HepG2 (cell line): ENCODE results near the gene OSBPL10. TPM values are rescaled to one million over a fixed set of nuclear protein-coding genes. Genes with fewer than 3 reads are reported as not detected.

Source experiments
- ATAC-seq: fragments of 200-7000 bp; cut with Tn5 transposase; 3 replicates; pipeline ENCODE4 v1.9.1; 2020; ENCODE audit warnings: mild to moderate bottlenecking, moderate library complexity
- BruUV-seq: library from RNA; stranded (reverse); fragments of 400-500 nt; replicated peaks from 2 replicates; lab custom pipeline; 2021; lab: Mats Ljungman, UMichigan
- CTCF ChIA-PET: fragments of 300-600 bp; formaldehyde crosslinking; extraction: SDS; loops from one replicate; lab custom pipeline; 2021; ENCODE audit warnings: low total read pairs, inconsistent platforms, low intra/inter-chr PET ratio; lab: Yijun Ruan, JAX
- POLR2A ChIA-PET: fragments of 350-600 bp; sonication (Branson Sonifier 250); formaldehyde crosslinking; loops from one replicate; lab custom pipeline; 2020; ENCODE audit warnings: antibody characterized with exemption, inconsistent platforms; lab: Yijun Ruan, JAX
- DNase-seq: peaks from one replicate; pipeline ENCODE4 v3.0.0-alpha.2; 2015; ENCODE audit warnings: low spot score
- FAIRE-seq: peaks from 3 replicates; lab custom pipeline; 2011; peaks lifted over from hg19 to GRCh38; lab: Jason Lieb, UNC
- H2AFZ ChIP-seq: one replicate; pipeline ENCODE4 v1.6.1; 2011; ENCODE audit warnings: low read length, inconsistent platforms
- H3K27ac ChIP-seq: fragments of 300-600 bp; 3 replicates; pipeline ENCODE4 v1.8.0; 2011; ENCODE audit warnings: mixed run types, mild to moderate bottlenecking, mixed read lengths, low read length, inconsistent platforms; ENCODE audit not compliant: insufficient read depth; ENCODE audit errors: extremely low read length
- H3K27me3 ChIP-seq, 2 experiments: fragments of 200-600 bp in 1 of 2; 2 replicates in 1 of 2; 3 replicates in 1 of 2; pipeline versions ENCODE4 v1.6.0 to v1.8.0; 2011; ENCODE audit warnings: low read length in 2 of 2, mild to moderate bottlenecking in 2 of 2, moderate library complexity in 2 of 2, inconsistent platforms in 1 of 2; ENCODE audit not compliant: insufficient read depth in 2 of 2, control insufficient read depth in 1 of 2
- H3K36me3 ChIP-seq, 2 experiments: fragments of 200-600 bp in 1 of 2; replicated peaks in 1 of 2; 2 replicates in 1 of 2; 3 replicates in 1 of 2; pipeline versions ENCODE4 v1.5.1 to v1.8.0; 2011; ENCODE audit warnings: low read length in 2 of 2, inconsistent platforms in 1 of 2; ENCODE audit not compliant: insufficient read depth in 2 of 2, control insufficient read depth in 1 of 2
- H3K4me1 ChIP-seq: 2 replicates; pipeline ENCODE4 v1.5.1; 2012; ENCODE audit warnings: low read length, inconsistent platforms; ENCODE audit not compliant: insufficient read depth
- H3K4me2 ChIP-seq: 2 replicates; pipeline ENCODE4 v1.6.0; 2011; ENCODE audit warnings: low read depth, low read length, inconsistent platforms
- H3K4me3 ChIP-seq, 3 experiments: fragments of 200-600 bp in 1 of 3; sonication (generic), shearing (Covaris generic) in 1 of 3; replicated peaks in 1 of 3; 2 replicates each; pipeline ENCODE4 v1.5.1; 2011 to 2016; ENCODE audit warnings: low read length in 3 of 3, inconsistent platforms in 2 of 3, low read depth in 2 of 3, mild to moderate bottlenecking in 2 of 3, control low read depth in 1 of 3, mixed read lengths in 1 of 3; ENCODE audit not compliant: insufficient read depth in 1 of 3
- H3K79me2 ChIP-seq: one replicate; pipeline ENCODE4 v1.6.1; 2011; ENCODE audit warnings: low read length, inconsistent platforms; ENCODE audit not compliant: insufficient read depth
- H3K9ac ChIP-seq: 2 replicates; pipeline ENCODE4 v1.6.0; 2011; ENCODE audit warnings: mild to moderate bottlenecking, low read depth, low read length, inconsistent platforms; ENCODE audit not compliant: insufficient read depth
- H3K9me3 ChIP-seq: 2 replicates; pipeline ENCODE4 v1.5.1; 2012; ENCODE audit warnings: mild to moderate bottlenecking, low read length
- H4K20me1 ChIP-seq: 2 replicates; pipeline ENCODE4 v1.6.0; 2011; ENCODE audit warnings: inconsistent platforms, mild to moderate bottlenecking, low read length, moderate library complexity; ENCODE audit not compliant: insufficient read depth
- ATF4 ChIP-seq, 2 experiments: fragments of 450-650 bp in 1 of 2; sonication (generic) in 1 of 2; formaldehyde crosslinking; IDR thresholded peaks; 2 replicates each; pipeline versions ENCODE4 v1.5.0 to v1.8.0; 2020 to 2022; ENCODE audit warnings: mild to moderate bottlenecking in 1 of 2, missing genetic modification reagents in 1 of 2
- CREB1 ChIP-seq, 2 experiments: fragments of 450-650 bp in 1 of 2; IDR thresholded peaks; 2 replicates each; pipeline ENCODE4 v1.6.1; 2016 to 2017; ENCODE audit warnings: control low read depth in 1 of 2, mild to moderate bottlenecking in 1 of 2, missing compliant biosample characterization in 1 of 2, missing genetic modification characterization in 1 of 2
- EP300 ChIP-seq, 3 experiments: sonication (generic) in 1 of 3; formaldehyde crosslinking in 1 of 3; IDR thresholded peaks; 2 replicates each; pipeline versions ENCODE4 v1.5.1 to v1.6.1; 2011 to 2020; ENCODE audit warnings: low read depth in 2 of 3, low read length in 2 of 3, borderline replicate concordance in 1 of 3, improper control_type of control experiment in 1 of 3, mild to moderate bottlenecking in 1 of 3, missing genetic modification reagents in 1 of 3, moderate library complexity in 1 of 3
- HMG20A ChIP-seq: IDR thresholded peaks from 2 replicates; pipeline ENCODE4 v1.6.1; 2016; ENCODE audit warnings: borderline replicate concordance
- KLF6 ChIP-seq: IDR thresholded peaks from 2 replicates; pipeline ENCODE4 v1.8.0; 2016; ENCODE audit warnings: missing biosample characterization, missing genetic modification reagents
- MEF2D ChIP-seq: sonication (generic); formaldehyde crosslinking; IDR thresholded peaks from 2 replicates; pipeline ENCODE4 v1.5.1; 2020; ENCODE audit warnings: mild to moderate bottlenecking, missing genetic modification reagents
- MIER2 ChIP-seq: IDR thresholded peaks from 2 replicates; pipeline ENCODE4 v1.6.1; 2016; ENCODE audit warnings: missing biosample characterization, missing genetic modification reagents
- MYNN ChIP-seq: sonication (generic); formaldehyde crosslinking; IDR thresholded peaks from 2 replicates; pipeline ENCODE4 v1.4.0; 2020; ENCODE audit warnings: mild to moderate bottlenecking, low read depth, missing genetic modification reagents
- RXRB ChIP-seq: IDR thresholded peaks from 2 replicates; pipeline ENCODE4 v1.6.1; 2016; ENCODE audit warnings: borderline replicate concordance, missing genetic modification reagents, missing compliant biosample characterization
- SKI ChIP-seq: fragments of 450-650 bp; IDR thresholded peaks from one replicate; pipeline ENCODE4 v1.6.1; 2018; ENCODE audit warnings: mild to moderate bottlenecking; ENCODE audit not compliant: partially characterized antibody
- SNRNP70 ChIP-seq: fragments of 200-400 bp; formaldehyde crosslinking; IDR thresholded peaks from 2 replicates; pipeline ENCODE4 v1.6.1; 2017; ENCODE audit warnings: mild to moderate bottlenecking, low read depth, low read length, moderate library complexity
- XRCC5 ChIP-seq: fragments of 200-400 bp; formaldehyde crosslinking; optimal IDR thresholded peaks from 2 replicates; pipeline ENCODE3; 2017; ENCODE audit warnings: mild to moderate bottlenecking, low read length
- ZBTB25 ChIP-seq: IDR thresholded peaks from 2 replicates; pipeline ENCODE4 v1.6.1; 2018; ENCODE audit warnings: missing genetic modification reagents
- ZNF343 ChIP-seq: sonication (generic); formaldehyde crosslinking; IDR thresholded peaks from 2 replicates; pipeline ENCODE4 v1.4.0; 2020; ENCODE audit warnings: mild to moderate bottlenecking, missing genetic modification reagents
- ZNF549 ChIP-seq: sonication (generic); formaldehyde crosslinking; IDR thresholded peaks from 2 replicates; pipeline ENCODE4 v1.5.0; 2020; ENCODE audit warnings: missing genetic modification reagents
- ZNF646 ChIP-seq: sonication (generic); formaldehyde crosslinking; IDR thresholded peaks from 2 replicates; pipeline ENCODE4 v1.9.0; 2021; ENCODE audit warnings: mild to moderate bottlenecking, missing genetic modification reagents
- ZNF773 ChIP-seq: sonication (generic); formaldehyde crosslinking; IDR thresholded peaks from 2 replicates; pipeline ENCODE4 v1.4.0; 2020; ENCODE audit warnings: missing genetic modification reagents, borderline replicate concordance
- whole genome bisulfite sequencing: methylation state at CpG from one replicate; pipeline ENCODE4 v1.1.6; 2017; ENCODE audit warnings: low lambda C conversion rate; 5-methylcytosine and 5-hydroxymethylcytosine counted together
- in situ Hi-C: cut with HindIII; loops from 2 replicates; pipeline ENCODE4 v1.10.0; 2017; ENCODE audit warnings: low pct_unique_long_range_greater_than_20kb; ENCODE audit not compliant: extremely low pct_ligation_motif_present
- intact Hi-C: fragments of 100-400 bp; cut with micrococcal nuclease; formaldehyde crosslinking; loops from one replicate; pipeline ENCODE4 v1.10.0; 2022; ENCODE audit not compliant: unreplicated experiment
- polyA plus RNA-seq, 8 experiments: library from polyadenylated mRNA; depleted of rRNA in 3 of 8; stranded (reverse) in 7 of 8; unstranded in 1 of 8; fragments of >200 nt; fragmentation: Illumina TruSeq in 4 of 8; extraction: Trizol in 4 of 8; gene quantifications; 2 replicates each; pipeline versions ENCODE4 v1.2.1 to v1.2.3, GENCODE V29; 2011 to 2016; ENCODE audit warnings: low read depth in 4 of 8, missing spikeins in 1 of 8, mixed read lengths in 1 of 8; ENCODE audit not compliant: insufficient read depth in 1 of 8
- total RNA-seq, 5 experiments: library from RNA; depleted of rRNA; stranded (reverse); fragments of >200 nt; fragmentation: Illumina TruSeq; extraction: Trizol; gene quantifications; 2 replicates each; pipeline ENCODE4 v1.2.3, GENCODE V29; 2016; ENCODE audit warnings: low read depth in 1 of 5

Gene OSBPL10
- total and polyA plus RNA-seq, 2 of the 13 experiments (the other 11 are each of a cell fraction or from before 2014, with no cell fraction given): 10.3 to 28.6 TPM

GRCh38 chr3:31636049-31636448, 345.0 kb downstream of the OSBPL10 start:
- H4K20me1 ChIP-seq: no peaks in the 10 kb centered on the region
- no peaks in the 10 kb centered on the region for H3K27me3 ChIP-seq
- in situ Hi-C loops: no loop called here
- FAIRE-seq: peak; percentile 4
- BruUV-seq: no TSS peak
- H3K4me3 ChIP-seq: no peak overlapping the region
- ATAC-seq: no peak
- POLR2A ChIA-PET: no interaction called here
- H2AFZ ChIP-seq: no peak overlapping the region
- H3K27ac ChIP-seq: peak overlapping the region; percentile 51
- H3K4me2 ChIP-seq: no peak overlapping the region
- 85% methylated on average over 4 of the region's 4 CpGs for WGBS
- H3K79me2 ChIP-seq: no peaks in the 10 kb centered on the region
- H3K36me3 ChIP-seq: peaks cover 3 to 29% of the 10 kb centered on the region in 2 experiments
- no peak overlapping the region for H3K9ac ChIP-seq
- no peaks in the 10 kb centered on the region for H3K9me3 ChIP-seq
- CTCF ChIA-PET: no interaction called here
- peaks cover 26% of the 10 kb centered on the region for H3K4me1 ChIP-seq
- DNase-seq: no peak
- intact Hi-C loops: no loop called here
- TF ChIP-seq SNRNP70 (no peak), CREB1 (IDR thresholded peaks at IDR 0.05) (no peak), CREB1 (CRISPR knock-in tag; IDR thresholded peaks at IDR 0.05) (no peak), ATF4 (CRISPR knock-in tag; IDR thresholded peaks at IDR 0.05) (no peak), MEF2D (no peak), SKI (no peak), MIER2 (CRISPR knock-in tag) (no peak), EP300 (IDR thresholded peaks at IDR 0.05; ENCODE audit: low read depth in 2 of 2, low read length in 2 of 2) (no peak), EP300 (CRISPR knock-in tag; IDR thresholded peaks at IDR 0.05; ENCODE audit: borderline replicate concordance) (no peak), HMG20A (CRISPR knock-in tag) (no peak), RXRB (CRISPR knock-in tag) (no peak), ZNF343 (no peak), KLF6 (no peak), ZNF773 (CRISPR knock-in tag) (no peak), ZNF646 (no peak), XRCC5 (no peak), ZNF549 (CRISPR knock-in tag) (no peak), MYNN (CRISPR knock-in tag) (no peak), ZBTB25 (no peak)
